HG03342 (cell line): ENCODE results near the gene ASB8.
A peak's percentile ranks its signal among the peaks of the same experiment; 100 is the strongest.
"Not testable (repeated sequence)": the region's sequence is repeated elsewhere in the genome, so short reads cannot be mapped to it uniquely, and the experiment has no call there.

Experiments
- ATAC-seq: cut with Tn5 transposase; IDR thresholded peaks from one replicate; pipeline ENCODE4 v1.9.1; 2021; ENCODE audit warnings: mild to moderate bottlenecking, moderate library complexity; ENCODE audit not compliant: unreplicated experiment

Gene ASB8

DNA sequence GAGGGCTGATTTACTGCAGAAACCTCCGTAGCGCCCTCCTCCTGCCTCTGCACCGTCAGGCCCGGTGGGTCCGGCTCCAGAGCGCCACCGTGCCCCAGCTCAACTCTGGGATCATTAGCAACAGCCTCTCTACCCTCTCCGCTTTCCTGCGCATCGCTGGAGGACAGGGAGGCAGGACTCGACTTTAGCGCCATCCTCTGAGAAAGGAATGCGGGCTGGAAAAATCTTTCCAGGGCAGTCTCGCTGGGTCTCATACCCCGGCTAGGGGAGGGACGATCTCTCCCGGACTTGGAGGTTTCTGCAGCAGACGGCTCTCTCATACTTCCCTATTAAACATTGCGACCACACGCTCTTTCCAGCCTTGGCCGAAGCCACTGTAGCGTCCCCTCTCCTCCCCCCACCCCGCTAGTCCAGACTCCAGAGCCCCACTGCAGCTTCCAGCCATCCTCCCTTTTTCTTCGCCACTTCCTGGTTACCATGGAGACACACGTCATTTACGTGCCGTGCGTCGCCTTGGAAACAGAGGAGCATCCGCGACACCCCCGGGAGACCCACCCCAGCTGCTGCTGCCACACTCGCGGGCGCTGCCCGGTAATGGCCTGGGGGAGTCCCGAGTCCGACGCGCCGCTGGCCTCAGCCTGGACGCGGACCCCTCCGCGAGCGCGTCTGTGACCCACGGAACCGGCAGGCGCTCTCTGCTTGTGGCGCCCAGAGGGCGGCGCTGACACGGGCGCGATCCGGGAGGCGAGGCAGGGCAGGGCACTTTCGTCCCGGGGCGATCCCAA is 26.0 kb upstream of the ASB8 start, which contains the start of gene CCDC184:
CCDC184 (plus strand) TSS at position 554 of the 785 bp plus-strand sequence. CDS start 479 bp downstream, outside the sequence.
- peak; percentile 56 for ATAC-seq

DNA sequence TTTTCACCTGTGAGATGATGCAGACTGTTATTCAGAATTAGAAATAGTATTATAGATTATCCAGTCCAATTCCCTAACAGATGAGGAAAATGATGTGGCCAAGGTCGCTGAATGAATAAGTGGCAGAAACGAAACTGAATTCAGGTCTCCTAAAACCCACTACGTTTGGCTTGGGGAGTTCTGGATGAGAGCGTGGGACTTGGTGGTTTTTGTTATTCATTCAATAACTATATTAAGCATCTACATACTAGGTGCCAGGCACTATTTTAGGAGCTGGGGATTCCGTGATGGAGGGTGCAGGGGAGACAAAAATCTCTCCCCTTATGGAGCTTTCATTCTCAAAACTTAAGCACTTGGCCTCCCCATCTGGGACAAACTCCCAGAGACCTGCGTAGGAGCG is 25.3 kb upstream of the ASB8 start:
- ATAC-seq: no peak

GRCh38 chr12:48180857-48181495 is 23.7 kb upstream of the ASB8 start:
- ATAC-seq: no peak

DNA sequence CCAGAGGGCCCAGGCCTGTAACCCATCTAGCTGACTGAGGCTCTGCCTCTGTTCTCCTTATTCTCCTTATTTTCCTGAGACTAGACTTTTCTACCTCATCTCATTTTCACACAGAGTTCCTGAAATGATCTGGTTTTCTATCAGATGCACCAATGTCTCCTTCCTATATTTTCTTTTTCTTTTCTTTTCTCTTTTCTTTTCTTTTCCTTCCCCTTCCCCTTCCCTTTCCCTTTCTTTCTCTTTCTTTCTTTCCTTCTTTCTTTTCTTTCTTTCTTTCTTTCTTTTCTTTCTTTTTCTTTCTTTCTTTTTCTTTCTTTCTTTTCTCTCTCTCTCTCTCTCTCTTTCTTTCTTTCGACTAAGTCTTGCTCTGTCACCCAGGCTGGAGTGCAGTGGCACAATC is 23.1 kb upstream of the ASB8 start:
- ATAC-seq: no peak

DNA sequence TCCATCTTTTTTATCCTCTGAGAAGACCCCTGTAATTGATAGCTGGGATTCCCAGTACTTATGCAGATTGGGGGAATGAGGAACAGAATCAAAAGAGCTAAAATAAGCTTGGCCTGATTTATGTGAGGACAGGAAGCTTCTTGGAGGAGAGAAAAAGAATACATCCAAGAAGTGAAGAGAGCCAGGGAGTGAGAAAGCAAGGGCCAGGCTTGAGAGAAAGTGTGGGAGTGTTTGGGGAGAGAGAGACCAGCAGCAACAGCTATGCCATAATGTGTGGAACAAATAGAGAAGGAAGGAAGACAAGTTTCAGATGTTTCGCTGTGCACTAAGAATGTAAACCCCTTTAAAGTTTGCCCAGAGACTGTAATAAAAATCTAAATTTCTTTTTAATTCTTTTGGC is 22.2 kb upstream of the ASB8 start:
- ATAC-seq: no peak

DNA sequence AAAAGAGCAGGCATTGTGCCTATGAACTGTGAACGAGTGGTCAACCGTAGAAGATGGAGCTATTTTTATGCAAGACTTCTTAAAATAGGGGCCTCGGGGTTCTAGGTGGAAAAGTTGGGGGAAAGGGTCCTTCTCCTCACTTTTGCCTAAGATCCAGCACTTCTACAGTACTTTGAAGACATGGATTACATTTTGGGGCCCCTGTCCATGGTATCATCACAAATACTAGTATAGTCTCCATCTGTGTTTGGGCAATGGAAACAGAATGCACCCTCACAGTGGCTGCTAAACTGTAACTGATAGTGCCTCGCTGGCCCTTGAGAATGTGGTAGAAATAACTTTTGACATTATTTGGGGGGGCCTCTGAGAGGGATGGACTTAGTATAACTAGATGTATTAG is 20.7 kb upstream of the ASB8 start:
- ATAC-seq: no peak

DNA sequence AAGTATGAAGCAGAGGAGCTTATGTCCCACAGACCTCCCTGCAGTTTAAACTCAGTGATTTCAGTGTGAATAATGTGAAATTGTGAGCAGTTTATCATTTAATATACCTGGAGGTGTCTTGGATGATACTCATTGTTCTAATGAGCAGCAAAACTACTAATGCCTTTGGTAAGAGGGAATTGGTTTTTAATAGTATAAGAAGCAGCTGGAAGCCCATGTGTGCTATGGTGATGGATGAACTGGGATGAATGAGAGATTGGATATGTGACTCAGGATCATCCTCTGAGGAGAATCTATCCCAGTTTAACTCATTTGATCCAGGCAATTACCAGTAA is 19.1 kb upstream of the ASB8 start:
- ATAC-seq: no peak

DNA sequence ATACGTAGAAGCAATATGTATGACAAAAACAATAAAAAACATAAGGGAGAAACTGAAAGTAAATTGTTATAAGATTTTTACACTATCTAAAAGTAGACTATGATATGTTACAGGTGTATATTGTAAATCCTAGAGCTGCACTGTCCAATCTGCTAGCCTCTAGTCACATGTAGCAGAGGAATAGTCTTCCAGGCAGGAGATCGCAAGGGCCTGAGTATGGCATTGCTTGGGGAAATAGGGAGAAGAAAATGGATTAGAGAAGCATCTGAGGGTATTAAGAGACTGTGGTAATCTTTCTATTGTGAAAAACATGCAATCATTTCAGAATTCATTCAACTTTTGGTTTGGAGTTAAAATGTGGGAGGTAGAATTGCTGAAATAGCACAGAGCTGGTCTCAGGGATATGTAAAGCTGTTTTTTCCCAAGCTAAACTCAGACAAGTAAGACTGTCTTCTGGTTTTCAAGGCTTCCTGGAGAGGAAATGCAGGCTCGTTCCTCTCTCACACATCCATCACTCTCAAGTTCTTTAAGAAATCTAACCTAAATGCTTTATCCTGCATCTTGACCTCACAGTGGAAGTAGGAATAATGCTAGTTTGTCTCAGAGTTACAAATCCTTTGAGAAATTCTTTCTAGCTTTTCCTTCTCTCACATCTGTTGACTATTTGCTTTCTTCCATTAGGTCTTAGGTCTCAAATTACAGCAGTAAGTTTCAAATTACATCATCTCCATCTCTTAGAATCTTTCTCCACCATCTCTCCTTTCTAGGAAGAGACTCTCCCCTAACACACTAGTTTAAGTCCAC is 18.5 kb upstream of the ASB8 start:
- ATAC-seq: no peak

DNA sequence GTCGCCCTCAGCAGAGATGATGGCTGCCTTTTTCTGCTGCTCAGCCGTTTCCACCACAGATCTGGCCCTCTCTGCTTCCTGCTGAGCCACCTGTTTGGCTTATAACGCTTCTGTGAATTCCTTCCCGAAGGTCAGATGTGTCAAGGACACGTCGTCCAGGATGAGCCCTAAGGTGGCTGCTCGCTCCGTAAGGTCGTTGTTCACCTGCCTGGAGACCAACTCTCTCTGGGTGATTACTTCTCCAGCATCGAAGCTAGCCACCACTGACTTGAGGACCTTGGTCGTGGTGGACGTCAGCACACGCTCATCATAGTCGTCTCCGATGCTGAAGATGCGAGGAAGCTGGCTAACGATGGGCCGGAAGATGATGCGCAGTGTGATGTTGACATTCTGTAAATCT is 11.7 kb upstream of the ASB8 start:
- ATAC-seq: no peak

DNA sequence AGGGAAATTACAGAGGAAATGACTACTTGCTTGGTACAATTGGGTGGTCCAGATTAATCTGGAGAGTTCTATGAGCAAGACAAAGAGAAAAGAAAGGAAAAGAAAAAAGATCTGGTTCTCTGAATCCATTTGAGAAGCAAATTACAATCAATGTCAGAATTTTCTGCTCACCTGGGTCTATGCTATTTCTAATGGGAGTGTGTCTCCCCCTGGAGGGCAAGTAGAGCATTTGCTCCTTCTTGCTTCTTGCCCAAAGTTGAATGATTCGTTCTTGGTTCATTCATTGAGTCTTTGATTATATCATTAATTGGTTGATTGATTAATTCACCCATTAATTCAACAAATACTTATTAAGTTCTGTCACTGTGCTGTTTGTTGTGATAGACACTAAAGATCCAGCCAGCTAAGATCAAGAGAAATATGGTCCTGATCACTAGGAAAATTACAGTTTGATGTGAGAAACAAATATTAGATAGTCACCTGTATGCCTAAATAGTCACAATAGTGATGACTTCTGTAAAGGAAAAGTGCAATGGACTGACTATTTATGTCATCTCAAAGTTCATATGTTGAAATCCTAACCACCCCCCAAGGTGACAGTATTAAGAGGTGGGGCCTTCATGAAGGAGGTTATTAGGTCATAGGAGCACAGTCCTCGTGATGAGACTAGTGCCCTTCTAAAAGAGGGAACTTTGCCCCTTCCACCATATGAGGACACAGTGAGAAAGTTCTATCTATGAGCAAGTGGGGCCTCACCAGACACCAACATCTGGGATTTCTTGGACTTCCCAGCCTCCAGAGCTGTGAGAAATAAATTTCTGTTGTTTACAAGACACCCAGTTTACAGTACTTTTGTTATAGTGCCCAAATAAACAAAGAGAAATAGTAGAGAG is 8.0 kb upstream of the ASB8 start:
- no peak for ATAC-seq

DNA sequence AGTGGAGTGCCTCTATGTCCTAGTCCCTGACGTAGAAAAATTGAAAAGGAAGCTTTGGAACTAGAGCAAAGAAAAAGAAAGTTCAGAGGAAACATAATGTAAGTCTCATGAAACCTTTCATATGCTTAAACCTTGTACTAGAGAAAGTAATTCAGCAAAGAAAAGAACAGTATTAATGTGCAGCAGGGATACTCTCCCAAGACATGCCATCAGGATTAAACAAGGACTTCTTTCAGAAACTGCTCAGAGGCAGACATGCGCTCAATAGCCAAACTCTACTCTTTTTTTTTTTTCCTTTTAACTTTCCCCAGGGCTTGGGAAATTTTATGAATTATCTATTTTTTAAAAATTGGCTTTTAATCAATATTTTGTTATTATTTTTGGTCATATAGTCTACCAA is 7.1 kb upstream of the ASB8 start:
- ATAC-seq: no peak

DNA sequence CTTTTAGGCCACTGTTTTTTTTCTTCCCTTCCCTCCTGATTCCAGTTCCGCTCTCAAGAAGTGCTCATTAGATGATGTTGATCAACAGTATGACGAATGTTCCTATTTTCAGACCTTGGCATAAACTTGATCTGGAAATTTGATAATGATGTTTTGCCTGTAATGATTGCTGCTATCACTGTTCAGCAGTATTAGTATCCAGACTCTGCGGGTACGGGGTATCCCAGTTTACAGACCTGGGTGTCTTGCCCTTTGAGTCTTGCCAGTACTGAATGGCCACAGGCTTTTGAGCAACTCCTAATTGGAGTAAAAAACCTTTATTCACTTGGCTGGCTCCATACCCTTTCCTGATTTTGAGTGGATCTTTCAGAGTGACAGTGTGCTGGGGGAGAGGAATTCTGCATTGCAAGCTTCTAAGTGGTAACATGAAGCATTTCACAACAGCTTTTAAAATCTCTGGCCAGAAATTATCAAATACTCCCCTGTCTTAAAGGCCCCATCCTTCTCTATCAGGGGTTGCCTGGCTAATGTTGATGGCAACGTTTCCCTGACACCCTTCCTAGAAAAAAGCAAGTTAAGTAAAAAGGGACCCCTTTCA is 5.9 kb upstream of the ASB8 start:
- no peak for ATAC-seq

GRCh38 chr12:48160807-48161206 is 3.5 kb upstream of the ASB8 start:
- no peak for ATAC-seq

DNA sequence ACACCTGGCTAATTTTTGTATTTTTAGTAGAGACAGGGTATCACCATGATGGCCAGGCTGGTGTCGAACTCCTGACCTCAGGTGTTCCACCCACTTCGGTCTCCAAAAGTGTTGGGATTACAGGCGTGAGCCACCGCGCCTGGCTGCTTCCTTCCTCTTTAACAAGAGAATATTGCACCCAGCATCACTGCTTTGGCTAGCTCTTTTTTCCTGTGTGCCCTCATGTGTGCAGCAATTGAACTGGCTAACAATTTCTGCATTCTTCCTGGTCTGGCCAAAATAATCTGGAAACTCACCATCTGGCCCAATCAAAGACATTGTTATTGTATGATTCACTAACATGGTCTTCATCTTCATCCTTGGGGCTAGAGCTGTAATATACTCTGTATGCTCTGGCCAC is 2.7 kb upstream of the ASB8 start:
- ATAC-seq: no peak

DNA sequence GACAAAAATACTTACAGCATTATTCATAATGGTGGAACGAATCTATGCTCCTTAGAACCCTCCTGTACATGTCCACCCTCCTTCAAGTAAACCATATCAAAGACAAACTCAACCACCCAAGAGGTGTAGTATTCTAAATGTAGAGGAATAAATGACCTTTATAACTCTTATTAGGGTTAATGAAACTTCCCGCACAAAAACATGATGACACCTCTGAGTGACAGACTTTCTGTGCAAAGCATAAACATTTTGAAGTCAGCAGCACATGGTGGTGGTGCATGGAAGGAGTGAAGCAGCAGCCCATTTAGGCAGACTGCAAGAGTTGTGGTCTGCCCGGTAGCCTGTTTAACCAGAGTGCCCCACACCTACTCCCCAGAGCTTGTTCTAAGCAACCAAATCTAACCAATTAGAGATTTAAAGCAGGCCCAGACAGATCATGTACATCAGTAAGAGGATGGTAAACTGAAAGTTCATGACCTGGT is 615 bp upstream of the ASB8 start:
- ATAC-seq: no peak

- no peak for ATAC-seq
Observed at GRCh38 chr12:48156652-48157017, 680 bp downstream of the ASB8 start.

- not testable (repeated sequence) for ATAC-seq
Observed at GRCh38 chr12:48155786-48156185, 1.5 kb downstream of the ASB8 start.

- ATAC-seq: no peak
Observed at GRCh38 chr12:48151103-48151771, 6.1 kb downstream of the ASB8 start.

DNA sequence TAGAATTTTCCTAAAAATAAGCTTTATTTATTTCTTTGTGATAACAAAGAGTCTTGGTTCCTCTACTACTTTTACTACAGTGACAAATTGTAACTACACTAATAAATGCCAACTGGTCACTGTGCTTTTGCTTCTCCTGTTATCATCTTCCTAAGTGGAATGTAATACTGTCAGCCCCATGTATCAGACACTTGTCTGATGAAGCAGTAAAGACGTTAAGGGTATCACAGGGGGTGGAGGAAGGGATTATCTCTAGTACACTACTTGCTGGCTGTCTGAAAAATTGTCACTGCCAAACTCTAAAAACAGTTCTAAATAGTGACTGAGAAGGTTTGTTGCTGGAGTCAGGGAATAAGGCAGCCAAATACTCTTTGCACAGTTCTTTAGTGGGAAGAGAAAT is 11.3 kb downstream of the ASB8 start:
- ATAC-seq: no peak

GRCh38 chr12:48143898-48144297 is 13.4 kb downstream of the ASB8 start:
- ATAC-seq: no peak
